Breast epithelium (tissue), 4 donors: ENCODE measurements around the gene ACAD11. TPM values are rescaled to one million over a fixed set of nuclear protein-coding genes. Genes with fewer than 3 reads are reported as not detected.

Experiments
- DNase-seq, 2 donors: peaks; one replicate each; pipeline ENCODE4 v3.0.0-alpha.2; 2019; ENCODE audit warnings: low spot score in 2 of 2
- H3K27ac ChIP-seq, 2 donors: fragments of 200-600 bp; sonication (generic) in 1 of 2; one replicate each; pipeline ENCODE4 v1.5.1; 2016 to 2019; ENCODE audit warnings: mild to moderate bottlenecking in 1 of 2
- H3K27me3 ChIP-seq, 2 donors: fragments of 200-600 bp; sonication (generic) in 1 of 2; one replicate each; pipeline versions ENCODE4 v1.5.1 to v1.6.0; 2017 to 2019; ENCODE audit warnings: control low read depth in 1 of 2, mild to moderate bottlenecking in 1 of 2
- H3K36me3 ChIP-seq: fragments of 200-600 bp; one replicate; pipeline ENCODE4 v1.5.1; 2019
- H3K4me1 ChIP-seq, 2 donors: fragments of 200-600 bp; sonication (generic); one replicate each; pipeline ENCODE4 v1.5.1; 2016 to 2019; ENCODE audit warnings: control low read depth in 1 of 2
- H3K4me3 ChIP-seq, 3 donors: fragments of 200-600 bp; sonication (generic); 1 replicate in 2 of 3; 2 replicates in 1 of 3; pipeline ENCODE4 v1.5.1; 2016 to 2019; ENCODE audit warnings: mild to moderate bottlenecking in 3 of 3, moderate library complexity in 2 of 3
- H3K9me3 ChIP-seq, 2 donors: fragments of 200-600 bp; sonication (generic) in 1 of 2; one replicate each; pipeline ENCODE4 v1.5.1; 2016 to 2019; ENCODE audit warnings: control low read depth in 1 of 2
- CTCF ChIP-seq, 3 donors: fragments of 450-650 bp; IDR thresholded peaks; one replicate each; pipeline ENCODE4 v1.5.1; 2016 to 2017; ENCODE audit warnings: antibody characterized with exemption in 3 of 3, mild to moderate bottlenecking in 3 of 3, moderate library complexity in 3 of 3
- POLR2A ChIP-seq: fragments of 450-650 bp; IDR thresholded peaks from one replicate; pipeline ENCODE4 v1.6.1; 2016; ENCODE audit warnings: antibody characterized with exemption, mild to moderate bottlenecking, moderate library complexity
- POLR2AphosphoS5 ChIP-seq, 3 donors: sonication (generic); formaldehyde crosslinking; IDR thresholded peaks; one replicate each; pipeline ENCODE4 v1.6.1; 2017; ENCODE audit warnings: antibody characterized with exemption in 3 of 3
- intact Hi-C: fragments of 100-400 bp; cut with DNase I; formaldehyde crosslinking; loops from one replicate; pipeline ENCODE4 v1.15.1; 2023; ENCODE audit warnings: low total_unique reads
- total RNA-seq, 3 donors: library from RNA; depleted of rRNA; stranded (reverse); fragments of >200 nt; gene quantifications; one replicate each; pipeline ENCODE4 v1.1.0, GENCODE V29; 2016

ACAD11 gene
- total RNA-seq, 3 donors from 2014 or later = 30.4 to 52.0 (median 40.3) TPM

GRCh38 chr3:132657869-132658747 lies 1.5 kb downstream of the ACAD11 start:
- no peaks in the 10 kb centered on the region for H3K4me1 ChIP-seq
- no peaks in the 10 kb centered on the region for H3K36me3 ChIP-seq
- DNase-seq = no peak
- intact Hi-C loops = no loop called here
- TF ChIP-seq POLR2AphosphoS5 (IDR thresholded peaks at IDR 0.05) (no peak), CTCF (IDR thresholded peaks at IDR 0.05) (no peak), POLR2A (no peak)
- no peaks in the 10 kb centered on the region for H3K27me3 ChIP-seq
- H3K4me3 ChIP-seq = no peak overlapping the region
- no peaks in the 10 kb centered on the region for H3K9me3 ChIP-seq
- peak overlapping the region in 1 of 2 donors; percentile 93 for H3K27ac ChIP-seq

- Histone ChIP-seq H3K36me3 (no peaks in the 10 kb centered on the region), H3K27ac (no peak overlapping the region), H3K4me3 (no peak overlapping the region), H3K27me3 (no peaks in the 10 kb centered on the region), H3K9me3 (no peaks in the 10 kb centered on the region), H3K4me1 (no peaks in the 10 kb centered on the region)
- intact Hi-C loops = no loop called here
- DNase-seq = no peak
- TF ChIP-seq CTCF (IDR thresholded peaks at IDR 0.05) = no peak
These were observed 4.1 kb downstream of the ACAD11 start for GRCh38 chr3:132655471-132655870.

GRCh38 chr3:132654721-132655120 lies 4.9 kb downstream of the ACAD11 start:
- H3K27me3 ChIP-seq = no peaks in the 10 kb centered on the region
- intact Hi-C loops = no loop called here
- no peaks in the 10 kb centered on the region for H3K9me3 ChIP-seq
- TF ChIP-seq POLR2A = no peak
- TF ChIP-seq CTCF (IDR thresholded peaks at IDR 0.05) = no peak
- TF ChIP-seq POLR2AphosphoS5 (IDR thresholded peaks at IDR 0.05) = no peak
- no peak for DNase-seq
- H3K27ac ChIP-seq = no peak overlapping the region
- no peaks in the 10 kb centered on the region for H3K4me1 ChIP-seq
- H3K4me3 ChIP-seq = no peak overlapping the region
- no peaks in the 10 kb centered on the region for H3K36me3 ChIP-seq

GRCh38 chr3:132654190-132654589 lies 5.4 kb downstream of the ACAD11 start:
- no peak for TF ChIP-seq CTCF (IDR thresholded peaks at IDR 0.05)
- TF ChIP-seq POLR2A = no peak
- no peak for TF ChIP-seq POLR2AphosphoS5 (IDR thresholded peaks at IDR 0.05)
- intact Hi-C loops = no loop called here
- Histone ChIP-seq H3K27ac (no peak overlapping the region), H3K27me3 (no peaks in the 10 kb centered on the region), H3K9me3 (no peaks in the 10 kb centered on the region), H3K4me3 (no peak overlapping the region), H3K36me3 (no peaks in the 10 kb centered on the region), H3K4me1 (no peaks in the 10 kb centered on the region)
- DNase-seq = no peak

GRCh38 chr3:132652640-132653270 lies 6.9 kb downstream of the ACAD11 start:
- Histone ChIP-seq H3K36me3 (no peaks in the 10 kb centered on the region), H3K27ac (no peak overlapping the region), H3K9me3 (no peaks in the 10 kb centered on the region), H3K4me3 (no peak overlapping the region), H3K4me1 (no peaks in the 10 kb centered on the region), H3K27me3 (no peaks in the 10 kb centered on the region)
- intact Hi-C loops = no loop called here
- no peak for DNase-seq
- TF ChIP-seq POLR2AphosphoS5 (IDR thresholded peaks at IDR 0.05) = no peak
- TF ChIP-seq CTCF (IDR thresholded peaks at IDR 0.05) = no peak
- TF ChIP-seq POLR2A = no peak
